ENCODE results near the gene EFCAB13.

The EFCAB13 gene

GRCh38 chr17:47292206-47292605 lies 31.5 kb upstream of the EFCAB13 start:
- no peak for DNase-seq (ENCODE audit: low read depth)

- no peak for DNase-seq (ENCODE audit: low read depth)
Observed at GRCh38 chr17:47295037-47295873, 28.5 kb upstream of the EFCAB13 start.

- DNase-seq (ENCODE audit: low read depth), result no peak
Observed at GRCh38 chr17:47295874-47296255, 27.9 kb upstream of the EFCAB13 start.

- DNase-seq (ENCODE audit: low read depth), result no peak
Observed at GRCh38 chr17:47297661-47298400, 25.9 kb upstream of the EFCAB13 start.

GRCh38 chr17:47298712-47299111 lies 25.0 kb upstream of the EFCAB13 start:
- DNase-seq (ENCODE audit: low read depth), result no peak

GRCh38 chr17:47299239-47299910 lies 24.4 kb upstream of the EFCAB13 start:
- DNase-seq (ENCODE audit: low read depth), result no peak

- DNase-seq (ENCODE audit: low read depth), result no peak
Observed at GRCh38 chr17:47300718-47301117, 23.0 kb upstream of the EFCAB13 start.

- no peak for DNase-seq (ENCODE audit: low read depth)
Observed at GRCh38 chr17:47301161-47301560, 22.6 kb upstream of the EFCAB13 start.

- no peak for DNase-seq (ENCODE audit: low read depth)
Observed at GRCh38 chr17:47301831-47302230, 21.9 kb upstream of the EFCAB13 start.

- no peak for DNase-seq (ENCODE audit: low read depth)
Observed at GRCh38 chr17:47304186-47304585, 19.6 kb upstream of the EFCAB13 start.

GRCh38 chr17:47305302-47305923 lies 18.3 kb upstream of the EFCAB13 start:
- DNase-seq (ENCODE audit: low read depth), result peak; percentile 94

- DNase-seq (ENCODE audit: low read depth), result no peak
Observed at GRCh38 chr17:47310186-47310733, 13.5 kb upstream of the EFCAB13 start.

GRCh38 chr17:47311420-47311819 lies 12.3 kb upstream of the EFCAB13 start:
- no peak for DNase-seq (ENCODE audit: low read depth)

GRCh38 chr17:47315451-47316266 lies 8.1 kb upstream of the EFCAB13 start:
- peak; percentile 96 for DNase-seq (ENCODE audit: low read depth)

- no peak for DNase-seq (ENCODE audit: low read depth)
Observed at GRCh38 chr17:47316311-47316710, 7.4 kb upstream of the EFCAB13 start.

GRCh38 chr17:47317119-47317518 lies 6.6 kb upstream of the EFCAB13 start:
- DNase-seq (ENCODE audit: low read depth), result no peak

GRCh38 chr17:47318197-47318918 lies 5.4 kb upstream of the EFCAB13 start:
- DNase-seq (ENCODE audit: low read depth), result no peak

GRCh38 chr17:47320879-47321502 lies 2.8 kb upstream of the EFCAB13 start:
- DNase-seq (ENCODE audit: low read depth), result no peak

- DNase-seq (ENCODE audit: low read depth), result no peak
Observed at GRCh38 chr17:47324224-47325020, 667 bp downstream of the EFCAB13 start.

Data from HS-5 (cell line).